ENCODE results near the gene RGS18.
A peak's percentile ranks its signal among the peaks of the same experiment; 100 is the strongest.

RGS18 gene

DNA sequence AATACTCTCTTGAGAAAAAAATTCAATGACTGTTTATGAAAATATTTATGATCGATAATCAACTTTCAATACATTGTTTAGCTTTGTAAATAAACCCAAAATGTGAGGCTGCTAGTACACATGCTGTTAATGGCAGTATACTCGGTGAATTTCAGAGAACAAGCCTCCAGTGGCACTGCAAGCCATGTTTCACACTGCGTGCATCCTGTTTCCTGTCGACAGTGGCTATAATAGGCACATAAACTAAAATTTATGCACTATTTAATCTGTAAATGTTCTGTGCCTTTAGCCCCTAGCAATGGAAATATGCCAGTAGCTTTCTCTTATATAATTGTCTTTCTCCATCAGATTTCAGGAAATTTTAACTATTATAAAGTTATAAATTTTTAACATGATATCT lies 26.3 kb upstream of the RGS18 start:
- Histone ChIP-seq H3K9me3 (no peaks in the 10 kb centered on the region), H3K9ac (no peak overlapping the region), H3K27ac (peak overlapping the region; percentile 38; the same call in 1 of the 2 replicates), H3K4me2 (peak overlapping the region; percentile 63), H3K27me3 (no peaks in the 10 kb centered on the region), H4K20me1 (no peaks in the 10 kb centered on the region), H3K4me1 (peaks cover 11% of the 10 kb centered on the region), H3K36me3 (no peaks in the 10 kb centered on the region), H3K4me3 (no peak overlapping the region)
- TF ChIP-seq Cebpa-rat (IDR thresholded peaks at IDR 0.05): no peak

DNA sequence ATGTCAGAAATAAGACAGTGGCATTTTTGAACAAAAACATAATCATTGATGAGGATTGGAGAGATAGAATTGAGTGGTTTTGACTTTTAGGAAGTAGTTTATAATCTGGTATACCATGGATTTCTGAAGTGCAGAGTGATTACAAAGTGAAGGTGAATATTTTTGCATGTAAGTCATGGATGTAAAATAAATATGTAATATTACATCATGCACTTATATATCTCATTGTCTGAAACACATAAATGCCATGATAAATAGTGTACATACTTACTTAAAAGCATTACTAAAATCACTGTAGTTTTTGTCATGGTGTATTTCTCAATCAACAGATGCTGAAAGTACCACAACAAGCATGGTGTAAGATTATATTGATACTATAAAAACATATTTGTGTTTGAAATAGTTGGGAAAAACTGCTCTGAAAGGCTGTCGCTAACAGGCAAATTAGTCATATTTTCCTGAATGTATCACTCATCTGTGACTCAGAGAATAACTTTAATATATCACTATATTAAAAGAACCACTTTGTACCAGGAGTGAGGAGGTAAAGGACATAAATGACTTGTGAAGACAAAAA lies 24.8 kb upstream of the RGS18 start:
- TF ChIP-seq Cebpa-rat (IDR thresholded peaks at IDR 0.05): no peak
- no peak overlapping the region for H3K27ac ChIP-seq
- no peaks in the 10 kb centered on the region for H3K9me3 ChIP-seq
- H3K36me3 ChIP-seq: no peaks in the 10 kb centered on the region
- no peaks in the 10 kb centered on the region for H3K27me3 ChIP-seq
- no peak overlapping the region for H3K9ac ChIP-seq
- H3K4me3 ChIP-seq: no peak overlapping the region
- H3K4me1 ChIP-seq: peaks cover 11% of the 10 kb centered on the region
- H3K4me2 ChIP-seq: no peak overlapping the region
- H4K20me1 ChIP-seq: no peaks in the 10 kb centered on the region

DNA sequence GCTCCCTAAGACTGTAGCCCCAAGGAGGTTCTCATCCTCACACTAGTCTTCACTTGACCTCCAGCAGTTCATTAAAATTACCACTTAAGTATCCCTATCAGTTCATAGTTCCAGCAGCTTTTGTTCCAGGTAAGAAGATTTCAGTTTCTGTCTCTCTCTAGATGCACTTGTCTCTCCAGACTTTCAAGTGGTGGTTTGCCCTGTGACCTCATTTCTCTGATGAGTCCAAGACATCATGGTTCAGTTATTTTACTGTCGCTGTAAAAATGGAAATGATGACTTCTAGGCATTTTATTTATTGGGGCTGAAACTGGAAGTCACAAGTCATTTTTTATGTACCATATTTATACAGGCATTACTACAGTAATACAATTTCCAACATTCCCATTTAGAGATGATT lies 17.9 kb upstream of the RGS18 start:
- no peaks in the 10 kb centered on the region for H4K20me1 ChIP-seq
- TF ChIP-seq Cebpa-rat (IDR thresholded peaks at IDR 0.05): no peak
- no peaks in the 10 kb centered on the region for H3K36me3 ChIP-seq
- no peak overlapping the region for H3K4me3 ChIP-seq
- no peak overlapping the region for H3K4me2 ChIP-seq
- H3K4me1 ChIP-seq: no peaks in the 10 kb centered on the region
- no peaks in the 10 kb centered on the region for H3K9me3 ChIP-seq
- no peak overlapping the region for H3K9ac ChIP-seq
- H3K27me3 ChIP-seq: no peaks in the 10 kb centered on the region
- H3K27ac ChIP-seq: no peak overlapping the region

DNA sequence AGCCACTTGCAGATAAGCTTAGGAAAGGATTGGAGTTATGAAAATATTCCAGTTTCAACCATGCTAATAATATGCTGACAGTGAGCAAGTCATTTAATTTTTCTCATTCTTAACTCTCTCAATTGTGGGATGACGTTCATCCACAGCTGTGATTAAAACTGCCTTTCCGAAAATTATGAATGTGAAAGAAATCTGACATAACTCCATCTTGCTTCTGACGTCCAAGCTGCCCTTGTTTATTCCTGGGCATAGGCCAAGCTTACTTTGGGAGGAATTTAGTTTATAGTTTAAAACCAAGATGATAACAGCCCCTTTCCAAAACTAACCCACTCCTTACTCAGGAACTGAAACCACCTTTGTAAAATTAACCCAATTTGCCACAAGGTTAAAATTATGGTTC lies 11.0 kb upstream of the RGS18 start:
- no peak overlapping the region for H3K27ac ChIP-seq
- H3K4me2 ChIP-seq: no peak overlapping the region
- no peak overlapping the region for H3K4me3 ChIP-seq
- no peaks in the 10 kb centered on the region for H3K4me1 ChIP-seq
- no peaks in the 10 kb centered on the region for H4K20me1 ChIP-seq
- no peaks in the 10 kb centered on the region for H3K36me3 ChIP-seq
- H3K9ac ChIP-seq: no peak overlapping the region
- H3K27me3 ChIP-seq: no peaks in the 10 kb centered on the region
- no peaks in the 10 kb centered on the region for H3K9me3 ChIP-seq
- no peak for TF ChIP-seq Cebpa-rat (IDR thresholded peaks at IDR 0.05)

DNA sequence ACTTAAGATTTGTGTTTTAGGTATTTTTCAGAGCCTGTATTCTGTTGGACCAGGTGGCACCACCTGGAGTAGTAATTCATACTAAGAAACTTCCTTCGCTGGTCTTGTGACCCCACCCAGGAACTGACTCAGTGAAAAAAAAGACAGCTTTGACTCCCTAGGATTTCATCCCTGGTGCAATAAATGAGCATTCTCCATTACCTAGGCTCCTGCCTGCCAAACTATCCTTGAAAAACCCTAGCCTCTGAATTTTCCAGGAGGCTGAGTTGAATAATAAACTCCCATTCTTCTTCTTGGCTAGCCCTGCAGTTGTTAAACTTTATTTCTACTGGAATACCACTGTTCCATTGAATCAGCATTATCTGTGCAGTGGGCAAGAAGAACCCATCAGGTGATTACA lies 10.6 kb upstream of the RGS18 start:
- no peak overlapping the region for H3K4me3 ChIP-seq
- no peaks in the 10 kb centered on the region for H4K20me1 ChIP-seq
- no peak overlapping the region for H3K27ac ChIP-seq
- H3K9me3 ChIP-seq: no peaks in the 10 kb centered on the region
- no peak overlapping the region for H3K9ac ChIP-seq
- no peaks in the 10 kb centered on the region for H3K27me3 ChIP-seq
- TF ChIP-seq Cebpa-rat (IDR thresholded peaks at IDR 0.05): no peak
- no peaks in the 10 kb centered on the region for H3K36me3 ChIP-seq
- no peaks in the 10 kb centered on the region for H3K4me1 ChIP-seq
- no peak overlapping the region for H3K4me2 ChIP-seq

DNA sequence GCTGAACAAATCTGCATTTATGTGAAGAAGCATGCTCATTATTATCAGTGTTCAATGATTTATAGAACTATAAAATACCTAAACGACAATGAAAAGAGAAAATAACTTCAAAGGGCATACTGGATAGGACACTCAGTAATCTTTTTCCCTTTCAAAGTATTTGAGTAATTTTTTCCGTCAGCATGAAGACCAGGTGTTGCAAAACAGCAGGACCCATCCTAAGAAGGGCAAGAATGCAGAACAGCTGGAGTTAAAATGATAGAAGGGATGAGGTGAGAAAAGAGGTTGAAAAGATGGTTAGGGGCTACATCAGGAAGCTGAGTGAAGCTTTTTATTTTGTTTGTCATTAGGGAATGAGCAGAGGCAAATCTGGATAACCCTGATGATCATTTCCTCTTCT lies 7.1 kb upstream of the RGS18 start:
- H3K4me1 ChIP-seq: no peaks in the 10 kb centered on the region
- no peaks in the 10 kb centered on the region for H4K20me1 ChIP-seq
- H3K9ac ChIP-seq: no peak overlapping the region
- H3K27ac ChIP-seq: no peak overlapping the region
- no peaks in the 10 kb centered on the region for H3K27me3 ChIP-seq
- no peak for TF ChIP-seq Cebpa-rat (IDR thresholded peaks at IDR 0.05)
- no peaks in the 10 kb centered on the region for H3K9me3 ChIP-seq
- no peaks in the 10 kb centered on the region for H3K36me3 ChIP-seq
- no peak overlapping the region for H3K4me2 ChIP-seq
- H3K4me3 ChIP-seq: no peak overlapping the region

DNA sequence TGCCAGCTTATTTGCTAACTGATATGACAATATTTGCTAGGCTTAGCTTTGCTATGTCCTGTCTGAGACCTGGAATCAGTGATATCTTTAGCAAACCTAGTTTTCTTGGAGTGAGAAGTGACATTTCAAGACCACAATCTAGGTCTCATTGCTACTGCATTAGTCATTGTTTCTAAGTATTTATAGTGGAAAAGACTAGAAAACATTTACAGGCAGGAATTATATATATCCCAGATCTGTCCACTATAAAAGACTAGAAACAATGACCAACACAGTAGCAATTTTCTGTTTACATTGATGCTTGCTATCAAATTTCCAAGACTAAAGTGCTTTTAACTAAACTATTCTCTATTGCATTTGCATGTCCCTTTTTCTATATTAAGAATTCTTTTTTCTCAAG lies 5.0 kb upstream of the RGS18 start:
- Histone ChIP-seq H3K27me3 (no peaks in the 10 kb centered on the region), H3K9me3 (no peaks in the 10 kb centered on the region), H3K27ac (no peak overlapping the region), H3K4me3 (no peak overlapping the region), H3K4me1 (no peaks in the 10 kb centered on the region), H3K9ac (no peak overlapping the region), H3K36me3 (no peaks in the 10 kb centered on the region), H3K4me2 (no peak overlapping the region), H4K20me1 (no peaks in the 10 kb centered on the region)
- TF ChIP-seq Cebpa-rat (IDR thresholded peaks at IDR 0.05): no peak

DNA sequence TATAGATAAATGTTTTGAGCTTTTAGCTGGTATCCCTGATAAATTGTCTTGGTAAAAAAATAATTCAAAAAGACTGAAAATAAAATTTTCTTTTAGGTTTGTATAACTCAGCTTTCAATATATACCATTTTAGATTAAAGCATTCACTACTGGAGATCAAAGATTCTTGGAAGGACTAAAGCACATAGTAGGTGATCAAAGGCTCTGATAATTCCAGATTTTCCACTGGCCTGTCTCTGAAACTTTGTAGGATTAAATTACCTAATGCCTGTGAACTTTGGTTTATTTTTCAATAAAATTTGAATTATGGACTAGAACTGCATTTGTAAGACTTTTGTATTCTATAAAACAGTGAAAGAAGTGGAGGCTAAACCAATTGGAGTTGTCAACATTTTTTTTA lies 1.2 kb upstream of the RGS18 start:
- no peaks in the 10 kb centered on the region for H3K4me1 ChIP-seq
- H3K4me2 ChIP-seq: no peak overlapping the region
- no peak overlapping the region for H3K9ac ChIP-seq
- no peak overlapping the region for H3K27ac ChIP-seq
- H4K20me1 ChIP-seq: no peaks in the 10 kb centered on the region
- TF ChIP-seq Cebpa-rat (IDR thresholded peaks at IDR 0.05): no peak
- H3K4me3 ChIP-seq: no peak overlapping the region
- no peaks in the 10 kb centered on the region for H3K9me3 ChIP-seq
- H3K27me3 ChIP-seq: no peaks in the 10 kb centered on the region
- no peaks in the 10 kb centered on the region for H3K36me3 ChIP-seq

DNA sequence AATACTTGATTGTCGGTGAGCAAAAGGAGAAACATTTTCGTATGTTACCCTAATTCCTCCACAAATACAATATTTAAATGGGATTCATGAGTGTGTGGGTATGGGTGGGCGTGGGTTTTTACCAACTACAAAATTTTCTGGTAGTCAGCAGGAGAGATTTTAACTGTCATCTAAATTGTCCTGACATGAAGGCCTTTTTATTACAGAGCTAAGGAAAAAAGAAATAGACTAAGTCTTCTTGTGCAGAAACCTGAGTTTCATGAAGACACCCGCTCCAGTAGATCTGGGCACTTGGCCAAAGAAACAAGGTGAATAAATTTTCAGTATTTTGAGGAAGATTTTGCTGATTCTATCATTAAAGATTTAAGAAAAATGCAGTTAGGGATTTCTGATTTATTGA lies 752 bp downstream of the RGS18 start:
- Histone ChIP-seq H3K27ac (no peak overlapping the region), H3K4me2 (no peak overlapping the region), H3K4me1 (no peaks in the 10 kb centered on the region)

DNA sequence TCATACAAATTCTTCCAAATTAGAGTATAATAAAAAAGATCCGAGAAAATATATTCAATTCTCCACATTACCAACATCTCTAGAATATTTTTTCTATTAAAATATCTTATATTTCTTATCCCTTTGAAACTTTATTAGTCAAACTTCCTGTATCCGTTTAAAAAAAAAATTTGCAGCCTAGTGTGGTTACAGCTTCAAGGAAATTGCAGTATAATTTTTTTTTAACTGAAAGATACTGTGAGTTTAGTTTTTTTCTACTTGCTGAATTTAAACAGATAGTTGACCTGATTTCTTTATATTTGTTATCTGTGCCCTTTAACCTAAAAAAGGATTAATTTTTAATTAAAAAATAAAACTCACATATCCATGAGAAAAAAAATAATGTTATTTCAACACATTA lies 1.5 kb downstream of the RGS18 start:
- no peaks in the 10 kb centered on the region for H3K36me3 ChIP-seq
- no peak overlapping the region for H3K9ac ChIP-seq
- H3K4me2 ChIP-seq: no peak overlapping the region

More for the DNA sequence above, 752 bp downstream of the RGS18 start:
- H3K9me3 ChIP-seq: no peaks in the 10 kb centered on the region
- TF ChIP-seq Cebpa-rat (IDR thresholded peaks at IDR 0.05): no peak
- H4K20me1 ChIP-seq: no peaks in the 10 kb centered on the region
- H3K36me3 ChIP-seq: no peaks in the 10 kb centered on the region
- H3K9ac ChIP-seq: no peak overlapping the region
- no peaks in the 10 kb centered on the region for H3K27me3 ChIP-seq
- H3K4me3 ChIP-seq: no peak overlapping the region

DNA sequence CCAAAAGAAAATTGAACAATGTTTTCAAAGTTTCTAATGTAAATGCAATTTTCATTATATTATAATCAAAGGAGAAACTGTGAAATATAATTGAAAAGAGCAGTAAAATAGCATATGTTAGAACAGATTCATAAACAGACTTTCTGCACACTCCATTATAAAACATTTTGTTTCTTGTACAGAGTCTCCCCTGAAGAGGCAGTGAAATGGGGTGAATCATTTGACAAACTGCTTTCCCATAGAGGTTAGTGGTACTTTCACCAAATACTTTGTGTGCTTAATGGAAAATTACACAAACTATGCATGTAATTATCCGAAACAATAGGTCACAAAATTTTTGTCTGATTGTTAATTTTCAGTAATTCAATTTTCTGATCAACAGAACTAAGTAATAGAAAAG lies 1.9 kb downstream of the RGS18 start:
- Histone ChIP-seq H3K4me3 (no peak overlapping the region), H3K4me1 (no peaks in the 10 kb centered on the region)

More for the DNA sequence above, 1.5 kb downstream of the RGS18 start:
- Histone ChIP-seq H3K4me1 (no peaks in the 10 kb centered on the region), H3K27ac (no peak overlapping the region), H4K20me1 (no peaks in the 10 kb centered on the region), H3K27me3 (no peaks in the 10 kb centered on the region), H3K9me3 (peaks cover 4% of the 10 kb centered on the region; the same call in 1 of the 2 replicates), H3K4me3 (no peak overlapping the region)
- no peak for TF ChIP-seq Cebpa-rat (IDR thresholded peaks at IDR 0.05)

More for the DNA sequence above, 1.9 kb downstream of the RGS18 start:
- no peaks in the 10 kb centered on the region for H3K36me3 ChIP-seq
- no peak overlapping the region for H3K27ac ChIP-seq
- no peak overlapping the region for H3K9ac ChIP-seq
- H3K27me3 ChIP-seq: no peaks in the 10 kb centered on the region
- TF ChIP-seq Cebpa-rat (IDR thresholded peaks at IDR 0.05): no peak
- H4K20me1 ChIP-seq: no peaks in the 10 kb centered on the region
- peaks cover 8% of the 10 kb centered on the region; the same call in 1 of the 2 replicates for H3K9me3 ChIP-seq
- no peak overlapping the region for H3K4me2 ChIP-seq
